NCI-H526 treated with DMSO at 0.1 percent for 48 hours (cell line): ENCODE results near the gene HSFX1.

Experiments
- DNase-seq: peaks from one replicate; lab custom pipeline; 2025; lab: John Stamatoyannopoulos, UW

The HSFX1 gene

GRCh38 chrX:149807747-149808458, 34.0 kb downstream of the HSFX1 start:
- no peak for DNase-seq

- DNase-seq, result no peak
Measured at GRCh38 chrX:149818652-149819051, 44.8 kb downstream of the HSFX1 start.

GRCh38 chrX:149819371-149819770, 45.5 kb downstream of the HSFX1 start:
- DNase-seq, result no peak

GRCh38 chrX:149825424-149825823, 51.6 kb downstream of the HSFX1 start:
- DNase-seq, result no peak
